Measurements from ENCODE around the gene AFF3.

DNA sequence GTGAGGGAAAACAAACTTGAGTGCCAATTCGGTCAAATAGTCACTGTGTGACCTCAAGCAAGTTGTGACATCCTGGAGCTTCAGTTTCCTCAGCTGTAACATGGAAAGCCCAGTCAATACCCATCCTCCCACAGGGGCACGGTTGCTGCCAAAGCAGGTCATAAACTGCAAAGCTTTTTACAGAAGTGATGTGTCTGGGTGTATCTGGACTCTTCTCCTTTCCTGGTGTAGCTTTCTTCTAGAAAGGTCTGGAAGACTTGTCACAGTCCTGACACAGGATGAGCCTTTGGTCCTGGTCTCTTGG lies 4.2 kb upstream of the AFF3 start:
- no peak for TF ChIP-seq EZH2 (IDR thresholded peaks at IDR 0.05; ENCODE audit: borderline replicate concordance, low read length)
- TF ChIP-seq, protein P1, sequence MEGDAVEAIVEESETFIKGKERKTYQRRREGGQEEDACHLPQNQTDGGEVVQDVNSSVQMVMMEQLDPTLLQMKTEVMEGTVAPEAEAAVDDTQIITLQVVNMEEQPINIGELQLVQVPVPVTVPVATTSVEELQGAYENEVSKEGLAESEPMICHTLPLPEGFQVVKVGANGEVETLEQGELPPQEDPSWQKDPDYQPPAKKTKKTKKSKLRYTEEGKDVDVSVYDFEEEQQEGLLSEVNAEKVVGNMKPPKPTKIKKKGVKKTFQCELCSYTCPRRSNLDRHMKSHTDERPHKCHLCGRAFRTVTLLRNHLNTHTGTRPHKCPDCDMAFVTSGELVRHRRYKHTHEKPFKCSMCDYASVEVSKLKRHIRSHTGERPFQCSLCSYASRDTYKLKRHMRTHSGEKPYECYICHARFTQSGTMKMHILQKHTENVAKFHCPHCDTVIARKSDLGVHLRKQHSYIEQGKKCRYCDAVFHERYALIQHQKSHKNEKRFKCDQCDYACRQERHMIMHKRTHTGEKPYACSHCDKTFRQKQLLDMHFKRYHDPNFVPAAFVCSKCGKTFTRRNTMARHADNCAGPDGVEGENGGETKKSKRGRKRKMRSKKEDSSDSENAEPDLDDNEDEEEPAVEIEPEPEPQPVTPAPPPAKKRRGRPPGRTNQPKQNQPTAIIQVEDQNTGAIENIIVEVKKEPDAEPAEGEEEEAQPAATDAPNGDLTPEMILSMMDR (conservative IDR thresholded peaks at IDR 0.05 in 1 of 2, IDR thresholded peaks at IDR 0.05 in 1 of 2; ENCODE audit: extremely low read depth in 1 of 2, insufficient read depth in 1 of 2, low read depth in 1 of 2, low read length in 2 of 2), result no peak

Measured in mammary epithelial cell (primary cell).